GM19238 (cell line): Measurements from ENCODE around the gene MAPKAP1.

Experiments
- DNase-seq: peaks from one replicate; pipeline ENCODE4 v3.0.0; 2011; ENCODE audit warnings: low spot score; ENCODE audit not compliant: insufficient read length

Gene MAPKAP1

DNA sequence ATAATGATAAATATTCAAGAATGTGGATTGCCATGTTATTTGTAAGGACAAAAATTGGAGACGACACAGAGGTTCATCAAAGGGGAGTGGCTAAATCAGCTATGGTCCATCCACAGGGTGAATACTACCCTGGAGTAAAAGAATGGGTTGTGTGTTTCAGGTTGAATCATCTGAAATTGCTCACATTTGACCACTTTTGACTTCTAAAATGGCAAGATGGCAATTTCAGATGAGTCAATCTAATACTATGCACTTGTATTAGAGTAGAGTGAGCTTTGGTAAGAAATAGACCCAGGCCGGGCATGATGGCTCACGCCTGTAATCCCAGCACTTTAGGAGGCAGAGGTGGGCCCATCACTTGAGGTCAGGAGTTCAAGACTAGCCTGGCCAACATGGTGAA lies 313.6 kb downstream of the MAPKAP1 start:
- no peak for DNase-seq

DNA sequence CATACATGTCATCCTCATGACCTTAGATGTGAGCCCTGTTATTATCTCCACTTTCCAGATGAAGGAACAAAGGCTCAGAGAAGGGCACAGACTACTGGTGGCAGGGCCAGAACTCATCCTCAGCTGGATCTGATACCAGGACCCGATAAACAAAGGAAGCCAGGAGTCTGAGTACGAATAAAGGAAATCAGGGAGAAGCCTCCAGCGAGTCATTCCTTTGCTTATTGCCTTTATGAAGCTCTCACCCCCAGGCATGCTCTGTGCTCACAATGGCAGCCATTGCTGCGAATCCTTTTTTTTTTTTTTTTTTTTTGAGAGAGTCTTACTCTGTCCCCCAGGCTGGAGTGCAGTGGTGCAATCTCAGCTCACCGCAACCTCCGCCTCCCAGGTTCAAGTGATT lies 315.3 kb downstream of the MAPKAP1 start:
- no peak for DNase-seq

DNA sequence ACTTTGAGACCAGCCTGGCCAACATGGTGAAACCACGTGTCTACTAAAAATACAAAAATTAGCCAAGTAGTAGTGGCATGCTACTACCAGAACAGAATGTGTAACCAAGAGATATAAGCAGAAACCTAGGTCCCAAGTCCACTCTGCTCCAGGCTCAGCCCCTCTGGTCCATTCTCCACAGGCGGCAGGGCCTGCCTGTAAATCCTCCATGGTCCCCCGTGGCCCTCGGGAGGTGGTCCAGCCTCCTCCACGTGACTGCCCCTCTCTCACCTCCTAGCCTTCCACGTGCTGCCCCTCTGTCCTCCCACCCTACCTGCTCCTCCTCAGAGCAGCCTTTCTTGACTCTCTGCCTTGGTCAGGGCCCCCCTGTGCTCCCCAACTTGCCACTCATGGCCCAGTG lies 318.0 kb downstream of the MAPKAP1 start:
- no peak for DNase-seq

DNA sequence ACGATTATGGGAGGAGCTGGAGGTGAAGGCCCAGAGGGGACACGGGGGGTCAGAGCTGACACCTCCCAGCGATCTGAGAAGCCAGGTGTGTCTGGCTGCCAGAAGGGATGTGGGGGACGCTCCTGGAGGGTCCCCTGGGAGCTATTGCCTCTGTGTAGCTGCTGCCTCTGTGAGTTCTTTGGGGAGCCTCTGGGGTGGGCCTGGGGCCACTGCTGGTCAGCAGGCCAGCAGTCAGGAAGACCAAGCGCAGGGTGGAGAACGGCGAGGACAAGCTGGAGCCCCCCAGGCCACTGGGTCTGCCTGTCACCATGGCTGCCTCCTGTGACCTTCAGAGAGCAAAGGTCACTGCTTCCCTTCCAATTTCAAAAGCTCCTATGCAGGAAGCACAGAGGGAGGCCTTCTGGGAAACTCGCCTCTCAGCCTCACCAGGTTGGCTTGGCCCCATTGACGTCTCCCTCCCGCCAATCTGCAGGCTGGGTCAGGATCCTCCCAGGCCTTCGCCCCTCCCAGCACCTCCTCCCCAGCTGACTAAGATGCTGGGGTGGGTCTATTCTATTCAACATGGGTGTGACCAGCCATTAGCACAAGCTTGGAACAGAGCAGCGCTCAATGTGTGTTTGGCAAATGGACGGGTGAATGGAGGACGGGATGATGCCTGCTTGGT lies 319.0 kb downstream of the MAPKAP1 start:
- DNase-seq, result no peak
